Measurements from ENCODE around the gene PRPF31.

DNA sequence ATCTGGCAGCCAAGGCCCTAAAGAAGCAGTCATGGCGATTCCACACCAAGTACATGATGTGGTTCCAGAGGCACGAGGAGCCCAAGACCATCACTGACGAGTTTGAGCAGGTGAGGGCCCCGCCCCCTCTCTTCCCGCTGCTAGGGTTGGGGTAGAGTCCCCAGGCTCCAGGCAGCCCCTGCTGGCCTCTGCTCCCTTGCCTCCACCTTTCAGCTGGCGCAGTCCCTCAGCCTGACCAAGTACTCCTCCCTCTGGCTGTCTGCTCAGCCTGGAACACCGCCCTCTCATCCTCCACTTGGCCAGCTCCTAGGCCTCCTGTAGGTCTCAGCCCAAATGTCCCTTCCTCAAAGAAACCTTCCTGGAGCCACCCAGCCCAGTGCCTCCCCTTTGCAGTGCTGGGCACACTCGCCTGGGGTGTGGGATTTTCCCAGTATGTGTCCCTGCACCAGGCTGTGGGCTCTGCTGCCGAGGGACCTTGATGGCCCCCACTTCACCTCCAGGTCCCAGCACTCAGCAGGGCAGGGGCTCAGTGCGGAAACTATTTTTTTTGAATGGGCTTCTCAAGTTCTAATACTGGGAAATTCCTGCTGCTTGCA lies 38.3 kb downstream of the PRPF31 start:
- TF ChIP-seq EZH2phosphoT487 (IDR thresholded peaks at IDR 0.05; ENCODE audit: borderline replicate concordance, low read depth, low read length): no peak
- TF ChIP-seq, protein P1, sequence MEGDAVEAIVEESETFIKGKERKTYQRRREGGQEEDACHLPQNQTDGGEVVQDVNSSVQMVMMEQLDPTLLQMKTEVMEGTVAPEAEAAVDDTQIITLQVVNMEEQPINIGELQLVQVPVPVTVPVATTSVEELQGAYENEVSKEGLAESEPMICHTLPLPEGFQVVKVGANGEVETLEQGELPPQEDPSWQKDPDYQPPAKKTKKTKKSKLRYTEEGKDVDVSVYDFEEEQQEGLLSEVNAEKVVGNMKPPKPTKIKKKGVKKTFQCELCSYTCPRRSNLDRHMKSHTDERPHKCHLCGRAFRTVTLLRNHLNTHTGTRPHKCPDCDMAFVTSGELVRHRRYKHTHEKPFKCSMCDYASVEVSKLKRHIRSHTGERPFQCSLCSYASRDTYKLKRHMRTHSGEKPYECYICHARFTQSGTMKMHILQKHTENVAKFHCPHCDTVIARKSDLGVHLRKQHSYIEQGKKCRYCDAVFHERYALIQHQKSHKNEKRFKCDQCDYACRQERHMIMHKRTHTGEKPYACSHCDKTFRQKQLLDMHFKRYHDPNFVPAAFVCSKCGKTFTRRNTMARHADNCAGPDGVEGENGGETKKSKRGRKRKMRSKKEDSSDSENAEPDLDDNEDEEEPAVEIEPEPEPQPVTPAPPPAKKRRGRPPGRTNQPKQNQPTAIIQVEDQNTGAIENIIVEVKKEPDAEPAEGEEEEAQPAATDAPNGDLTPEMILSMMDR (conservative IDR thresholded peaks at IDR 0.05; ENCODE audit: low read length): no peak
